ENCODE results near the gene KCNQ1. TPM values are rescaled to one million over a fixed set of nuclear protein-coding genes. Genes with fewer than 3 reads are reported as not detected.

KCNQ1 gene
- total and polyA plus RNA-seq, 2 experiments from 2014 or later: 0.45 to 0.87 TPM

- TF ChIP-seq, protein P1, sequence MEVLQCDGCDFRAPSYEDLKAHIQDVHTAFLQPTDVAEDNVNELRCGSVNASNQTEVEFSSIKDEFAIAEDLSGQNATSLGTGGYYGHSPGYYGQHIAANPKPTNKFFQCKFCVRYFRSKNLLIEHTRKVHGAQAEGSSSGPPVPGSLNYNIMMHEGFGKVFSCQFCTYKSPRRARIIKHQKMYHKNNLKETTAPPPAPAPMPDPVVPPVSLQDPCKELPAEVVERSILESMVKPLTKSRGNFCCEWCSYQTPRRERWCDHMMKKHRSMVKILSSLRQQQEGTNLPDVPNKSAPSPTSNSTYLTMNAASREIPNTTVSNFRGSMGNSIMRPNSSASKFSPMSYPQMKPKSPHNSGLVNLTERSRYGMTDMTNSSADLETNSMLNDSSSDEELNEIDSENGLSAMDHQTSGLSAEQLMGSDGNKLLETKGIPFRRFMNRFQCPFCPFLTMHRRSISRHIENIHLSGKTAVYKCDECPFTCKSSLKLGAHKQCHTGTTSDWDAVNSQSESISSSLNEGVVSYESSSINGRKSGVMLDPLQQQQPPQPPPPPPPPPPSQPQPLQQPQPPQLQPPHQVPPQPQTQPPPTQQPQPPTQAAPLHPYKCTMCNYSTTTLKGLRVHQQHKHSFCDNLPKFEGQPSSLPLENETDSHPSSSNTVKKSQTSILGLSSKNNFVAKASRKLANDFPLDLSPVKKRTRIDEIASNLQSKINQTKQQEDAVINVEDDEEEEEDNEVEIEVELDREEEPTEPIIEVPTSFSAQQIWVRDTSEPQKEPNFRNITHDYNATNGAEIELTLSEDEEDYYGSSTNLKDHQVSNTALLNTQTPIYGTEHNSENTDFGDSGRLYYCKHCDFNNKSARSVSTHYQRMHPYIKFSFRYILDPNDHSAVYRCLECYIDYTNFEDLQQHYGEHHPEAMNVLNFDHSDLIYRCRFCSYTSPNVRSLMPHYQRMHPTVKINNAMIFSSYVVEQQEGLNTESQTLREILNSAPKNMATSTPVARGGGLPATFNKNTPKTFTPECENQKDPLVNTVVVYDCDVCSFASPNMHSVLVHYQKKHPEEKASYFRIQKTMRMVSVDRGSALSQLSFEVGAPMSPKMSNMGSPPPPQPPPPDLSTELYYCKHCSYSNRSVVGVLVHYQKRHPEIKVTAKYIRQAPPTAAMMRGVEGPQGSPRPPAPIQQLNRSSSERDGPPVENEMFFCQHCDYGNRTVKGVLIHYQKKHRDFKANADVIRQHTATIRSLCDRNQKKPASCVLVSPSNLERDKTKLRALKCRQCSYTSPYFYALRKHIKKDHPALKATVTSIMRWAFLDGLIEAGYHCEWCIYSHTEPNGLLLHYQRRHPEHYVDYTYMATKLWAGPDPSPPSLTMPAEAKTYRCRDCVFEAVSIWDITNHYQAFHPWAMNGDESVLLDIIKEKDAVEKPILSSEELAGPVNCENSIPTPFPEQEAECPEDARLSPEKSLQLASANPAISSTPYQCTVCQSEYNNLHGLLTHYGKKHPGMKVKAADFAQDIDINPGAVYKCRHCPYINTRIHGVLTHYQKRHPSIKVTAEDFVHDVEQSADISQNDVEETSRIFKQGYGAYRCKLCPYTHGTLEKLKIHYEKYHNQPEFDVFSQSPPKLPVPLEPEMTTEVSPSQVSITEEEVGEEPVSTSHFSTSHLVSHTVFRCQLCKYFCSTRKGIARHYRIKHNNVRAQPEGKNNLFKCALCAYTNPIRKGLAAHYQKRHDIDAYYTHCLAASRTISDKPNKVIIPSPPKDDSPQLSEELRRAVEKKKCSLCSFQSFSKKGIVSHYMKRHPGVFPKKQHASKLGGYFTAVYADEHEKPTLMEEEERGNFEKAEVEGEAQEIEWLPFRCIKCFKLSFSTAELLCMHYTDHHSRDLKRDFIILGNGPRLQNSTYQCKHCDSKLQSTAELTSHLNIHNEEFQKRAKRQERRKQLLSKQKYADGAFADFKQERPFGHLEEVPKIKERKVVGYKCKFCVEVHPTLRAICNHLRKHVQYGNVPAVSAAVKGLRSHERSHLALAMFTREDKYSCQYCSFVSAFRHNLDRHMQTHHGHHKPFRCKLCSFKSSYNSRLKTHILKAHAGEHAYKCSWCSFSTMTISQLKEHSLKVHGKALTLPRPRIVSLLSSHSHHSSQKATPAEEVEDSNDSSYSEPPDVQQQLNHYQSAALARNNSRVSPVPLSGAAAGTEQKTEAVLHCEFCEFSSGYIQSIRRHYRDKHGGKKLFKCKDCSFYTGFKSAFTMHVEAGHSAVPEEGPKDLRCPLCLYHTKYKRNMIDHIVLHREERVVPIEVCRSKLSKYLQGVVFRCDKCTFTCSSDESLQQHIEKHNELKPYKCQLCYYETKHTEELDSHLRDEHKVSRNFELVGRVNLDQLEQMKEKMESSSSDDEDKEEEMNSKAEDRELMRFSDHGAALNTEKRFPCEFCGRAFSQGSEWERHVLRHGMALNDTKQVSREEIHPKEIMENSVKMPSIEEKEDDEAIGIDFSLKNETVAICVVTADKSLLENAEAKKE (CRISPR knock-in tag; IDR thresholded peaks at IDR 0.05): no peak
- TF ChIP-seq POLR2AphosphoS5 (IDR thresholded peaks at IDR 0.05; ENCODE audit: low read depth): no peak
- no peak for TF ChIP-seq CTCF (conservative IDR thresholded peaks at IDR 0.05; ENCODE audit: low read depth in 2 of 2)
- no peak for TF ChIP-seq NANOG (IDR thresholded peaks at IDR 0.05; ENCODE audit: borderline replicate concordance)
- TF ChIP-seq CREB1 (CRISPR knock-in tag; IDR thresholded peaks at IDR 0.05; ENCODE audit: low read depth): no peak
- TF ChIP-seq EZH2 (IDR thresholded peaks at IDR 0.05; ENCODE audit: low read depth, unreplicated experiment): no peak
- TF ChIP-seq STAT1 (IDR thresholded peaks at IDR 0.05; ENCODE audit: unreplicated experiment): no peak
These were observed 2.2 kb upstream of the KCNQ1 start (continued) for GRCh38 chr11:2442589-2442988.

GRCh38 chr11:2443406-2443805, 1.4 kb upstream of the KCNQ1 start:
- no peaks in the 10 kb centered on the region for H3F3A ChIP-seq (replicated peaks; ENCODE audit: low read depth)
- no peak overlapping the region for H3K27ac ChIP-seq (ENCODE audit: low read depth)
- Mint-ChIP-seq H3K9me3 (no peaks in the 10 kb centered on the region), H3K27me3 (ENCODE audit: insufficient read depth, low read depth, poor library complexity) (peaks cover 53% of the 10 kb centered on the region), H3K4me1 (no peaks in the 10 kb centered on the region; the same call in 2 of the 3 replicates), H3K36me3 (ENCODE audit: low read depth) (no peaks in the 10 kb centered on the region), H3K27ac (no peak overlapping the region), H3K4me3 (peak overlapping the region; percentile 43; the same call in 2 of the 3 replicates)
- TF ChIP-seq POLR2AphosphoS5 (IDR thresholded peaks at IDR 0.05; ENCODE audit: low read depth) (no peak), EZH2phosphoT487 (IDR thresholded peaks at IDR 0.05; ENCODE audit: unreplicated experiment) (no peak), EZH2 (IDR thresholded peaks at IDR 0.05; ENCODE audit: low read depth, unreplicated experiment) (no peak), STAT1 (IDR thresholded peaks at IDR 0.05; ENCODE audit: unreplicated experiment) (no peak), ZNF114 (CRISPR knock-in tag; IDR thresholded peaks at IDR 0.05) (no peak)
- TF ChIP-seq, protein P2, sequence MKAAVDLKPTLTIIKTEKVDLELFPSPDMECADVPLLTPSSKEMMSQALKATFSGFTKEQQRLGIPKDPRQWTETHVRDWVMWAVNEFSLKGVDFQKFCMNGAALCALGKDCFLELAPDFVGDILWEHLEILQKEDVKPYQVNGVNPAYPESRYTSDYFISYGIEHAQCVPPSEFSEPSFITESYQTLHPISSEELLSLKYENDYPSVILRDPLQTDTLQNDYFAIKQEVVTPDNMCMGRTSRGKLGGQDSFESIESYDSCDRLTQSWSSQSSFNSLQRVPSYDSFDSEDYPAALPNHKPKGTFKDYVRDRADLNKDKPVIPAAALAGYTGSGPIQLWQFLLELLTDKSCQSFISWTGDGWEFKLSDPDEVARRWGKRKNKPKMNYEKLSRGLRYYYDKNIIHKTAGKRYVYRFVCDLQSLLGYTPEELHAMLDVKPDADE (IDR thresholded peaks at IDR 0.05): no peak
- peak overlapping the region; percentile 78 for H3K4me2 ChIP-seq
- peak overlapping the region; percentile 68; the same call in 1 of the 2 replicates for H3K4me3 ChIP-seq
- no peak overlapping the region for H2AFZ ChIP-seq
- H3K4me1 ChIP-seq (ENCODE audit: insufficient read depth): no peaks in the 10 kb centered on the region; the same call in 1 of the 2 replicates
- no peaks in the 10 kb centered on the region for H3K36me3 ChIP-seq (ENCODE audit: insufficient read depth)
- ATAC-seq (no peak; the same call in 2 of the 3 replicates), DNase-seq (ENCODE audit: low spot score) (no peak)
- H3K79me2 ChIP-seq (replicated peaks; ENCODE audit: insufficient read depth): no peaks in the 10 kb centered on the region
- no peaks in the 10 kb centered on the region for H4K20me1 ChIP-seq (replicated peaks; ENCODE audit: insufficient read depth)
- no peaks in the 10 kb centered on the region for H3K9me2 ChIP-seq (ENCODE audit: insufficient read depth)
- peaks cover 62% of the 10 kb centered on the region for H3K27me3 ChIP-seq (ENCODE audit: insufficient read depth)

All from GM23338 (cell line).